Keratinocyte (primary cell): ENCODE measurements around the gene KIAA0586.

Source experiments
- CTCF ChIP-seq, 3 experiments: IDR thresholded peaks in 1 of 3; conservative IDR thresholded peaks in 1 of 3; optimal IDR thresholded peaks in 1 of 3; 2 replicates in 2 of 3; 3 replicates in 1 of 3; pipeline versions ENCODE3 to v1.5.1; 2011; ENCODE audit warnings: low read length in 3 of 3, mild to moderate bottlenecking in 3 of 3, moderate library complexity in 2 of 3, control low read depth in 1 of 3, inconsistent platforms in 1 of 3; ENCODE audit not compliant: insufficient read depth in 2 of 3; ENCODE audit errors: extremely low read depth in 1 of 3
- EZH2 ChIP-seq: IDR thresholded peaks from one replicate; pipeline ENCODE4 v1.6.1; 2012; ENCODE audit warnings: inconsistent platforms, mild to moderate bottlenecking, low read length, moderate library complexity

- TF ChIP-seq CTCF (optimal IDR thresholded peaks at IDR 0.05 in 1 of 3, IDR thresholded peaks at IDR 0.05 in 1 of 3, conservative IDR thresholded peaks at IDR 0.05 in 1 of 3; ENCODE audit: extremely low read depth in 1 of 3, insufficient read depth in 2 of 3, low read length in 3 of 3): no peak
- no peak for TF ChIP-seq EZH2
These were observed 121.7 kb downstream of the KIAA0586 start for GRCh38 chr14:58549105-58549757.
